ENCODE results near the gene MEX3D.
A peak's percentile ranks its signal among the peaks of the same experiment; 100 is the strongest.

The MEX3D gene

DNA sequence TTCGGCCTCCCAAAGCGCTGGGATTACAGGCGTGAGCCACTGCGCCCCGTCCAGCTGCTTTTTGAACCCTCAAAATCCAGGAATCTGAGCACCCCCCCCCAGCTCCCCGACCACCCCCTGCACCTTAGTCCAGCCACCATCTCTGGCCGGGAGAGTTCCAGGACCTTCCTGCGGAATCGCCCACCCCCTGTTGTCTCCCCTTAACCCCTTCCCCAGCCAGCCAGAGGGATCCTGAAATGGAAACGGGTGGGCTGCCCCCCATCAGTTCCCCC, 25.3 kb upstream of the MEX3D start:
- no peak for DNase-seq (ENCODE audit: low spot score)

DNA sequence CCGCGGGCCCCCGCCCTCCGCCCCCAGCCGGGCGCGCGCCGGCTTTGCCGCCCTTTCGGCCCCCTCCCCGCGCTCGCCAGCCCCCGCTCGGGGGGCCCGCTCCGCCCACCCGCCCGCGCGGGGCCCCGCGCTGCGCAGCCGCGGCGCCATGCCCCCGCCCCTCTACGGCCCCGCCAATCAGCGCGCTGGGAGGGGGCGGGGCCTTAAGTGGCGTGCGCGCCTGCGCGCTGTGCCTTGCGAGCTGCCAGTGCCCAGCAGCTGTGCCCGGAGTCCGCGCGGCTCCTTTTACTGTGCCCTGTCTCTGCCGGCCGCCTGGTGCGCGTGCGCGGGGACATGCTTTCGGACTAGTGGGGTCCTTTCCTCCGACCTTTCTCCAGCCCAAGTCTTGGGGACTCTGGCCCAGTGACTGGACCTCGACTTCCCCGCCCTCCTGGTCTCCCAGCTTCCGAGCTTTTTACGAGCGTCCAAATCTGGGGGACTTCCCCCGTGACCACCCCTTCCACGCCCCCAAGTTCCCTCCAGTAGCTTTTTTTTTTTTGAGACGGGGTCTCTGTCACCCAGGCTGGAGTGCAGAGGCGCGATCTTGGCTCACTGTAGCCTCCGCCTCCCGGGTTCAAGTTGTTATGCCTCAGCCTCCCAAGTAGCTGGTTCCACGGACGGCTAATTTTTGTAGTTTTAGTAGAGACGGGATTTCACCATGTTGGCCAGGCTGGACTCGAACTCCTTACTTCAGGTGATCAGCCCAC, 24.8 kb upstream of the MEX3D start, which contains the start of gene MBD3:
Gene MBD3, minus strand, starts transcription at position 111 of the 746 bp plus-strand sequence. CDS start 234 bp downstream, outside the sequence.
- peak; percentile 95 for DNase-seq (ENCODE audit: low spot score)

DNA sequence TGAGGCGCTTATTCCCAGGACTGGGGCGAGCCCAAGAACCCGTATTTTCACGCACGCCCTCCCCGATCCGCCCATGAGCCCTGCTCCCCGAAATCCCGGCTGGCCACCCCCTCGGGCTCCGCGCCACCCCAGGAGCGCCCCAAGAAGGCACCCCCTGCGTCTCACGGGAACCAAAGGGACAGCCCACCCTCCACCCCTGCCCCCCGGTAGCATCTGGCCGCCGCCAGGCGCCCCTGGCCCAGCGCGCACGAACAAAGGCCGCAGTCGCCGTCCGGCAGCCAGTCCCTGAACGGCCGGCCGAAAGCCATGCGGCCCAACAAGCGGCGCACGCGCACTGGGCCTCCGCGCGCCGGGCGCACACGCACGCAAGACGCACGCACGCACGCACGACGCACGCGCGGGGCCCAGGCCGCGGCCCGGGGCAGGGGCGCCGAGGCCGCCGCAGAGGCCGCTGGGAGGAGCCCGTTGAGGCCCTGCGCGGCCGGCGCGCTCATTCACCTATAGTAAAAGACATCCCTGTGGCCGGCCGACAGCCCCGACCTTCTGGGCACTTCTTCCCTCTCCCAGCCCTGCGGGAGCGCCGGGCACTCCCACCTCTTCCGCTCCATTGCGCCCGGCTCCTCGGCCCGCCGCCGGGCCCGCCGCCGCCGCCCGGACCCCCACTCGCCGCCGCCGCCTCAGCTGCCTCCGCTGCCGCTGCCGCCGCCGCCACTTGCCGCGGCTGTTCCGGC, 24.1 kb upstream of the MEX3D start:
- peak; percentile 94 for DNase-seq (ENCODE audit: low spot score)

DNA sequence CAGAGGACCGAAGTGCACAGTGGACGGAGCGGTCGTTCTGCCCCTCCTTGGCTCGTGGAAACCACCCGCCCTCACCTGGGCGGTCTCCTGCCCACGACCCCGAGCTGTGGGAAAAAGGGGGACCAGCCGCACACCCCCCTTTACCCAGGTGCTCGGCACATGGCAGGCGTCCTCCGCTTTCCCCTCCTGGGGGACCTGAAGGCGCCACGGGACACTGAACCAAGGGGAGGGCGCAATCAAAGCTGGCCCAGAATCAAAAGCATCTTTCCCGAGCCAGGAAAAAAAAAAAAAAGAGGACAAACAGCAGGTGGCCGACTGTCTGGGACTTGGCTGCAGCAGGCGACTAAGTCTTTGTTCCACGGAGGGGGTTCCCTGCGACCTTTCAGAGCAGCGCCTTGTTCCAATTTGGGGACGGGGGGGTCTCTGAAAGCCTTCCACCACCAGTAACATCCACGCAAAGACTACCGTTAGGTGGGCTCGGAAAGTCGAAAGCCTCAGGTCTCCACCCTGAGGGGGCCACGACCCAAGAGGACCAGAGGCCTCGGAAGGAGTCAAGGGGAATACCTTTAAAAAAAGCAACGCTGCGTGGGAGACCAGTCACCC, 23.4 kb upstream of the MEX3D start:
- no peak for DNase-seq (ENCODE audit: low spot score)

DNA sequence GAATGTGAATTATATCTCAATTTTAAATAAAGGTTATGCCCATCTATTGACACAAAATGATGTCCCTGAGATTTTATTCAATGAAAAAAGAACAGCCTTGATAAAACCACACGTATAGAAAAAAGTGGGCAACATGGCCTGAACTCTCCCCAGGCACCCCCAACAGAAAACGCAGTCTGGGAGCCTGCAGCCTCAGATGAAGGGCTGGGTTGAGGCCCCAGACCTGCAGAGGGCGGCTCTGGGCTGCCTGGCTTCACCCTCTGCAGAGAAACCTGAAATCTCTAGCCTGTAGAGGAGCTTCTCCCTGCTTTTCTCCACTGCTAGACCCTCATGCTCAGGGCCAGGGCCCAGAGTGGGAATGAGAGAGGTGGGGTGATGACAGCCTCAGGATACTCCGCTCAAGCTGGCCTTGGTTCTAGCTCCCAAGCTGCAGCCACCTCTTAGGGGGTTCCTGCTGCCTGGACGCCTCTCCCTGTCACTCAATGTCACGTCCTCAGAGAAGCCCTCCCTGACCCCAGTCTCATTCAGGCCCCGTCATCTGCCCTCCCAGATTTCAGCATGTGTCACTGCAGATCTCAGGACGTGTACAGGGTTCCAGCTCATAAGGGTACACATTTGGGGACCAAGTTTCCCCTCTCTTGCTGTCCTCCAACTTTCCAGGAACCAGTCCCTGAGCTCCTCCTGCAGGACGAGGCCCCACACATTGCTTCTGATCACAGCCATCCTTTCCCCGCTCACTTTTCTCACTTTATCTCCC, 22.7 kb upstream of the MEX3D start:
- no peak for DNase-seq (ENCODE audit: low spot score)

DNA sequence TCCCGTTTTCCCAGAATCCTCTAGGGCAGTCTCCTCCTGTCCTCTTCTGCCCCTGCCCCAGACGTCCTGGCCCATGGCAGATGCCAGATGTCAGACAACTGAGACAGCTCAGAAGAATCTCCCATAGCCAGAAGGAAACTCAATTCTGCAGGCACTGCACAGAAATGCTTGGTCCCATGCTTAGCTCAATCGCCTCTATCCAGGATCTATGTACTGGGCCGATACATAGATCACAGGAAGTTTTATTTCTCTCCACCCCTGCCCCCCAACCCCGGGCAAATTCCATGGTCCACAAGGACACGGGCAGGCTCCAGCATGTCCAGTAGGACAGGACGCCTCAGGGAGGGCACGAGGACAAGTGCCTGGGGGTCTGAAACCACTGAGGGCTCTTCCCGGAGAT, 19.7 kb upstream of the MEX3D start:
- DNase-seq (ENCODE audit: low spot score): no peak

DNA sequence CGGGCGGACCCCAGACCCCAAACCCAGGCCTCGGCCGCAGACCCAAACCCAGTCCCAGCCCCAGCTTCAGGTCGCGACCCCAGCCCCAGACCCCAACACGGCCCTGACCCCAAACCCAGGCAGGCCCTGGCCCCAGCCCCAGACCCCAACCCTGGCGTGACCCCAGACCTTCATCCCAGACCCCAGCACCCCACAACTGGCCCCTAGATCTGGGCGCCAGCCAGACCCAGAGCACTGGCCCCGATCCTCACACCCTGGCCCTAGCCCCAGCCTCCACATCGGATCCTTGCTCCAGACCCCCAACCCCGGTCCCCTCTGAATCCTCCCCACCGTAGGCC, 17.1 kb upstream of the MEX3D start:
- no peak for DNase-seq (ENCODE audit: low spot score)

DNA sequence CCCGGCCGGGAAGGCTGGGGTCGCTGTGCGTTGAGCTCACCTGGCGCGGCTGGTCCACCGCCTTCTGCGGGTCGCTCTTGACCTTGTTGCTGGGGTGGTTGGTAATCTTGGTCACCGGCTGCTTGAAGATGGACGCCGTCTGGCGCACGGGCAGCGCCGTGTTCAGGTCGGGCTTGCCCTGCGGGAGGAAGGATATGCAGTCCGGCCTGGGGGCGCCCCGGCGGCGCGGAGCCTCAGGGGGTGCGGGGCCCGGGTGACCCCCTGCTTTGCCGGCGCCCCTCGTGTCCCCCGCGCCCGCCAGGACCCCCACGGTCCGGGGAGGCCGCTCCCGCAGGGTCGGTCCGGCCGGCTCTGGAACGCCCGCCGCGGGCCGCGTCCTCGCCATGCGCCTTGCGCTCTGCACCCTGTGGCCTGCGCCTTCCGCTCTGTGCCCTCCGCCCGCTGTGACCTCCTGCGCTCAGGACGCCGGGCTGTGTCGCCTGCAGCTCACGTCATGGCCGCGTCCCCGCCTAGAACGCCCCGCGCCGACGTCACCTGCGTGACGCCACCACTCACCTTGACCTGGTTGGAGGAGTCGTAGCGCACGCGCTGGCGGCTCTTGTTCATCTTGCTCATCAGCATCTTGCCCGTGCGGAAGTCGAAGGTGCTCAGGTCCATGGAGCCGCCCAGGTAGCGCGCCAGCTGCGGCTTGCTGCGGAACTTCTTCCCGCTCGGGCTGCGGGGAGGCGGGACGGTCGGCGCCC, 16.5 kb upstream of the MEX3D start:
- no peak for DNase-seq (ENCODE audit: low spot score)

DNA sequence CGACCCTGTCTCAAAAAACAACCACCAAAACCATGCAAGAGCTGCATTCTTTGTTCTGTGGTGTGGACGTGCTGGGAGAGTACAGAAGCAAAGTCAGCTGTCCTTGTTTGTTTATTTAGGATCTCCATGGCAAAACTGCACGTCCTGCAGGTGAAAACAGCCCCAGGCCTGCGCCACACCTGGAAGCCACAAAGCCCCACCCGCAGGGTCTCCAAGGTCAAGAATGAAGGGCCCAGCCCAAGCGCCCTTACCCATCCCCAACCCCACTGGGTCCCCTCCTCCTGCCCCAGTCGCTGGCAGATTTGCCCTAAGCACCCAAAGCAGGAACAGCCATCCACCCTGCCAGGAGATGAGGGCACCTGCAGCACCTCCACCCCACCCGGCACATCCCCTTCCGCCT, 14.1 kb upstream of the MEX3D start:
- DNase-seq (ENCODE audit: low spot score): no peak

DNA sequence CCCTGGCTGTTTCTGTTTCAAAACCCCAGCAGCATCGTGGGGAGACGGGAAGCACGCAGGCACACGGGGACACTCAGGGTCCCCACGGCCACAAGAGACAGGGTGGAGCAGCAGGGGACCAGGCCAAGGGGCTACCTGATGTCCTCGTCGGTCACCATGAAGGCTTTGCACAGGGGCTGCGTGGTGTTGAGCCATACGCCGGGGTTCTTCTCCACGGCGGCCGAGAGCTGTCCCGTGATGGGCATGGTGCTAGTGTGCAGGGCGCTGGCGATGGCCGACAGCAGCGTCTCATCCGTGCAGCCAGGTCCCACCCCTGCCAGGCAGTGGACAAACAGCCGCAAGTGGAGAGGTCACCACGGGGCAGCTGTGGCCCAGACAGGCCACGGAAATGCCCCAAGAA, 12.8 kb upstream of the MEX3D start:
- DNase-seq (ENCODE audit: low spot score): no peak

DNA sequence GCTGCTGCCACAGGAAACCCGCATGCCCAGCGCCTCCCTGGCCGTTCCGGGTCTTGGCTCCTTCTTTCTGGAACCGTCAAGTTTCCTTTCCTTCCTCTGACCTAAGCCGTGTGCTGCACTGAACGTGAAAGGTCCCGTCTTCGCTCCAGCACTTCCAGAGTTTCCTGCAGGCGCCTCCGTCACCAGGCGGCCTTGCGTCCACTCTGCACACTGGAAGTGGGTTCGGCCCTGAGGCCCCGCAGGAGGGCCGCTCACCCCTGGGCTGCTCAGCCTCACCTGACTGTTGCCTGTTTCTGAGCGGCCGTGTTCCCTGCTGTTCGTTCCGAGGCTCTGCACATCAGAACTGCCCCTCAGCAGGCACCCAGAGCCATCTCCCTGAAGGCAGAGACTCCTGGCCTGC, 12.3 kb upstream of the MEX3D start:
- no peak for DNase-seq (ENCODE audit: low spot score)

DNA sequence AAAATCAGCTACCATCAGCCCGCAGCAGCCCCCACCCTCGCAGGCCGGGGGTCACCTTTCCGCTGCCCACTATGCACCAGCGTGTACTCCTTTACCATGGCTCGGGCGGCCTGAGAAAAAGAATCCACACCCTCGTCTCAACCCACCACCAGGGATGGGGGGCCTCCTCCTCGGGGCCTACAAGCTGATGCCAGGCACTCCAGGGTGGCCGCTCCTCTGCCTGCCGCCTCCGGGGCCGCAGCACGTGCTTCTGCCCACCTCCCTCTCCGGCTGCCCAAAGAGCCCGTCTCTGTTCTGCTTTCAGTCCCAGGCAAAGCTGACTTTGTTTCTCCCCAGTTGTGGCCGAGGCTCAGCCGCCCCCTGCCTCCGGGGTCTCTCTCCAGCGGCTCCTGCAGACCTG, 11.1 kb upstream of the MEX3D start:
- no peak for DNase-seq (ENCODE audit: low spot score)

DNA sequence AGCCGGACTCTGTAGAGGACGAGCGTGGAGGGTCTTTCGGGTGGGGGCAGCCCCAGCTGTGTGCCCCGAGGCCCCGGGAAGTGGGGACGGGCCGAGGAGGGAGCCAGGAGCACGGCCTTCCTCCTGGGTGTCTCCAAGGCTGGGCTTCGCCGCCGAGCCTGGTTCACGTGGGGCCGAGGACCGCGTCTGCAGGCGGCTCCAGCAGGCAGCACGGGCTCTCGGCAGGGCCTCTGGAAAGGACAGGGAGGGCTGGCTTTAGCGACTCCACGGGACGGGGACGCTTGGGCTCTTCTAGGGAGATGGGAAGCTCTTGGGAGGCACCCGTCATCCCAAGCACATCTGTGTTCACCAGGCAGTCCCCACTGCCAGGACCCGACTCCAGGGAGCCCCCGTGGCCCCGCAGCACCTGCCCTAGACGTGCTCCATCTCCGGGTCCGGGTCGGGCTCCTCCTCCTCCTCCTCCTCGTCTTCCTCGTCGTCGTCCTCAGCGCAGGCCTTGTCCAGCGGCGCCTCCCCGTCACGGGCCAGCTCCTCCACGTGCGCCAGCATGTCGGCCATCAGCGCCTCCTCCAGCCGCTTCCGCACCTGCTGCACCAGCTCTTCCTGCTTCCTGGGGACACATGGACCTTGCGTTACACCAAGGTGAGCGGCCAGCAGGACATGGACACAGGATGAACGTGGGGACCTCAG, 9.9 kb upstream of the MEX3D start:
- no peak for DNase-seq (ENCODE audit: low spot score)

DNA sequence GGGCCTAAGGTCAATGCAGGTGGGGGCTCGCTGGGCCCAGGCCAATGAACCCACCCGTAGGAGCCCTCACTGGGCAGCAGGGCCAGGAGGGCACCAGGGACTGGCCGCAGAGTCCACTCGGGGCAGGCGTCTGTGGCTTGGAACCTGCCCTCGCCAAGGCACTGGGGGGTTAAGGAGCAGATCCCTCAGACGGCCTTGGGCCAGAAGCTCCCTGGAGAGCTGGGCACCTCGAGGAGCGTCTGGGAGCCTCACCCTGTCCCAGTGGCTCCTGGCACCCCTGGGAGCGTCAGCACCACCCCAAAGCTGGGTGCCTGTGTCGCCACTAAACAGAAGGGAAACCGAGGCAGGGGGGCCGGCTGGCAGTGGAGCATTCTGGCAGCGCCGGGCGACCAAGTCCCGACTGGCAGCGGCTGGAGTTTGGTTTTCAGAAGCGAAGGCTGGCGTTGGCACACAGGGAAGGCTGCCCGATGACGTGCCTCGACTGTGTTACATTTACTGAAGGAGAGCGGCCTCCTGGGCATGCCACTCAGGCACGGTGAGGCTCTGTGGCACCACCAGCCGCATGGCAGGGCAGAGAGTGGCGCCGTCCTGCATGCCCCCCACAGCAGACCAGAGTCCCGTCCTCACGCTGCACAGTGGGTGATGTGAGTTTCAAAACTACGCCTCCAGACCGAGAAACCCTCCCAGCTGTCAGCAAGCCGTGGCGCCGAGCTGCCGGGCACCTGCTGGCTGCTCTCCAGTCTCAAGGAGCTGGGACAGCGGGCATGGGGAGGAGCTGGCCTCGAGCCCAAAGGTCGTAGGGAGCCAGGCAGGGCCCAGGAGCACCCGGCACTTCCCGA, 9.2 kb upstream of the MEX3D start:
- no peak for DNase-seq (ENCODE audit: low spot score)

DNA sequence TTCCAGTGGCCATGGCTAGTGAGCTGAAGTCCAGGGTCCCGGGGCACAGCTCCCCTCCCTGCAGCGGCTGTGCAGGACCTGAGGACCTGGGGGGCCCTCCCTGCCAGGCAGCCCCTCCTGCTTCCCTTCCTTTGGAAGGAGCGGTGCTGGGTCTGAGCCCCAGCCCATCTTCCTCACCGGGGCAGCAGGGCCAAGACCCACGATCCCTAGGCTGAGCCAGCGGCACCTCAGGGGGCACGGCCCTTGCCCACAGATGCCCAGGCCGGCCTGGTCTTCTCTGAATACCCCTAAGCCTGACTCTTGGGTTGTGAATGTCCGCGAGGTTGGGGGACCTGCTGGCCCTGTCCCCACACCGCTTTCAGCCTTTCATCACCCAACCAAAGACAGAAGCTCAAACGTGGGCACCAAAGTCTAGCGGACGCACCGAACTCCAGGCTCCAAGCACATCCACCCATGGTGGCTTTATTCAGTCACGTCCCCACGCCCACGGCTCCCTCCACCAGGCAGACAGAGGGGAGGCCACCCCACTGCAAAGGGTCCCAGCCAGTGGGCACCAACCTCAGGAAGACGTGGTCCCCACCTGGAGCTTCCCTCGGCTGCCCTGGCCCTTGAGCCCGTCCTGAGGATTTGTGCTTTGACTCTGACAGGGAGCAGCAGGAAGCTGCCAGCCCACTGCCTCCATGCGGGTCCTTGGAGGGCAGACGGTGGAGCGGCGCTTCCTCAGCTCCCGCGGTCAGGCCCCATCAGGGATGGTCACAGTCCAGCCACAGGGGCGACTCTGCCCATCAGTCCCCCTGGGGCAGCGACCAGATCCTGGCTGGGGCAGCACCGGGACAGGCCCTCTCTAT, 8.3 kb upstream of the MEX3D start:
- DNase-seq (ENCODE audit: low spot score): no peak

DNA sequence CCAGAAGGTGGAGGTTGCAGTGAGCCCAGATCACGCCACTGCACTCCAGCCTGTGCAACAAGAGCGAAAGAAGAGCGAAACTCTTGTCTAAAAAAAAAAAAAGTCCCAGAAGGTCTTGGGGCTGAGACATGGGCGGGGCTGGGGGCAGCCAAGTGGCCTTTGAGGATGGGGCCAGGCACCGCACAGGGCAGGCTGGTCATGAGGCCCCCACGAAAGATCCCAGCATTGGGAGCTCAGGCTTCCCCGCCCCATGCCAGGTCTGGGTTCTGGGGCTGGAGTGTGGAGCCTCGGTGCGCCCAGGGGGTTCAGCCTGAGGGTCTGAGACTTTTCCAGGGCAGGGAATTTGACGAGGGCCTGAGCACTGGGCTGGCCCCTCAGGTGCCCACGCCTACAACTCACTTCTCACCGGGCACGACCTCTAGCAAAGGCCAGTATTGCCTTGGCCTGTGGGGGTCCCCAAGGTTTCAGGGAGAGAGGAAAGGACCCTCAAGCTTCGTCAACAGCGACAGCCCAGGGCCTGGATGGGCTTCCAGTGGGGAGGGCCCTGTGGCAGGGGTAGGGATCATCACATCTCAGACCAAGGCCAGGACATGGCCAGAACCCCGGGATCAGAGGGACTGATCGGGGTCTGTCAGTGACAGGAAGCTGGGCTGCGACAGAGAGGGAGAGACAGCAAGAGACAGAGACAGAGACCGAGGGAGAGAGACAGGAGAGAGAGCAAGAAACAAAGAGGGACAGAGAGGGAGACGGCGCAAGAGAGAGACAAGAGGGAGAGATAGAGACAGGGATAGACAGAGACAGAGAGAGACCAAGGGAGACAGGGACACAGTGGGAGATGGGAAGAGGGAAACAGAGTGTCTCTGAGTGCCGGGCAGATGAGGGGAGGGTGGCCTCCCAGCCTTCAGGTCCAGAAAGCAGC, 7.5 kb upstream of the MEX3D start:
- no peak for DNase-seq (ENCODE audit: low spot score)

DNA sequence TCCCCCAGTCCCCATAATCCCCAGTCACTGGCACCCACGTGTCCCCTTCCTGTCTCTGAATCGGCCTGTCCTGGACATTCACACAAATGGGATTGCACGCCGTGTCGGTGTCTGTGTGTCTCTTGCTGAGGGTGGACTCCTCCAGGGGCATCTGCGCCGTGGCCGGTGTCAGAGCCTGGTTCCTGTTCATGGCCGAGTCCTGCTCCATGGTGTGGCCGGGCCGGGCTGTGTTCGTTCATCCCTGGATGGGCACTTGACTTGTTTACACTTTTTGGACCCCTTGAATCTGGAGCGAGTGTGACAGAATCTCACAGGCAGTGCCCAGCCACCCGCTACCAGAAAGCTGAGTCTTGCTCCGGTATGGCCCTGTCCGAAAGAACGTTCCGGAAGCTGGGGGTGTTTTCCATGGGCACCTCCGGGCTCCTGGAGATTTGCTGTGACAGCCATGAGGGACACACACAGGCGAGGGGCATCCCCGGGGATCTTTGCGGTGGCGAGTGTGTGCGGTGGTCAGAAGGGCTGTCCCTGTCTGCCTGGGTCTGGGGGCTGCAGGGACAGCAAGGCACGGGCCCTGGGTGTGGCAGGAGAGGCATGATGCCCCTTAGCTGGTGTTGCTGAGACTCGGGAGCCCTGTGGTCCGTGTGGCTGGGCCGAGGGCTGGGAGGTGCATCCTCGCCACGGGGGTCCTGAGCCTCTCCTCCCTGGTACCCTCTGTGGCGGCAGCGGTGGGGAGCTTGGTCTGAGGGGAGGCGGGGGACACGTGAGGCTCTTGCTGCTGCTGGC, 6.4 kb upstream of the MEX3D start:
- no peak for DNase-seq (ENCODE audit: low spot score)

DNA sequence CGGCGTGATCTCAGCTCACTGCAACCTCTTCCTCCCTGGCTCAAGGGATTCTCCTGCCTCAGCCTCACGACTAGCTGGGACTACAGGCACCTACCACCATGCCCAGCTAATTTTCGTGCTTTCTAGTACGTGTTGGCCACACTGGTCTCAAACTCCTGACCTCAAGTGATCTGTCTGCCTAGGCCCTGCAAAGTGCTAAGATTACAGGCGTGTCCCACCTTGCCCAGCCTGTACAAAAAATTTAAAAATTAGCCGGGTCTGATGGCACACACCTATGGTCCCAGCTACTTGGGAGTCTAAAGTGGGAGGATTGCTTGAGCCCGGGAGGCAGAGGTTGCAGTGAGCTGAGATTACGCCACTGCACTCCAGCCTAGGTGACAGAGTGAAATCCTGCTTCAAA, 4.7 kb upstream of the MEX3D start:
- no peak for DNase-seq (ENCODE audit: low spot score)

All from hematopoietic multipotent progenitor cell treated with erythropoietin and hydrocortisone succinate and interleukin-3 and kit ligand, for 17 days (in vitro differentiated cells).